Thoracic aorta (tissue), 2 donors: ENCODE measurements around the gene NEU2. TPM values are rescaled to one million over a fixed set of nuclear protein-coding genes. Genes with fewer than 3 reads are reported as not detected.

Experiments used
- ATAC-seq: fragments of 150-250 bp; one replicate; pipeline ENCODE4 v1.8.0; 2017; ENCODE audit warnings: low read depth; ENCODE audit not compliant: insufficient number of reproducible peaks, low FRiP score
- DNase-seq: peaks from one replicate; pipeline ENCODE4 v3.0.0-alpha.2; 2020; ENCODE audit warnings: low spot score
- H3K27ac ChIP-seq, 2 donors: fragments of 200-600 bp; sonication (generic); 1 replicate in 1 of 2; 2 replicates in 1 of 2; pipeline ENCODE4 v1.5.1; 2016; ENCODE audit warnings: mild to moderate bottlenecking in 2 of 2, moderate library complexity in 2 of 2
- H3K27me3 ChIP-seq: fragments of 200-600 bp; sonication (generic); replicated peaks from 2 replicates; pipeline ENCODE4 v1.6.0; 2016; ENCODE audit warnings: mild to moderate bottlenecking; ENCODE audit not compliant: insufficient read depth
- H3K36me3 ChIP-seq: fragments of 200-600 bp; sonication (generic); one replicate; pipeline ENCODE4 v1.5.1; 2016
- H3K4me1 ChIP-seq, 2 donors: fragments of 200-600 bp; sonication (generic); 1 replicate in 1 of 2; 2 replicates in 1 of 2; pipeline versions ENCODE4 v1.5.1 to v1.6.0; 2016; ENCODE audit warnings: low read depth in 2 of 2, mild to moderate bottlenecking in 1 of 2; ENCODE audit not compliant: control insufficient read depth in 1 of 2
- H3K4me3 ChIP-seq: fragments of 200-600 bp; sonication (generic); 2 replicates; pipeline ENCODE4 v1.5.1; 2016; ENCODE audit warnings: mild to moderate bottlenecking
- H3K9me3 ChIP-seq: fragments of 200-600 bp; sonication (generic); 2 replicates; pipeline ENCODE4 v1.5.1; 2016
- total RNA-seq, 2 donors: library from RNA; depleted of rRNA; stranded (reverse); fragments of >200 nt; gene quantifications; one replicate each; pipeline versions ENCODE4 v1.1.0 to v1.2.3, GENCODE V29; 2016
- TF ChIP-seq, protein P1 (sequence below): fragments of 200-600 bp; sonication (generic); IDR thresholded peaks from one replicate; pipeline ENCODE4 v1.5.1; 2019; ENCODE audit warnings: antibody characterized with exemption

NEU2 gene
- total RNA-seq, 2 donors from 2014 or later: not detected

DNA sequence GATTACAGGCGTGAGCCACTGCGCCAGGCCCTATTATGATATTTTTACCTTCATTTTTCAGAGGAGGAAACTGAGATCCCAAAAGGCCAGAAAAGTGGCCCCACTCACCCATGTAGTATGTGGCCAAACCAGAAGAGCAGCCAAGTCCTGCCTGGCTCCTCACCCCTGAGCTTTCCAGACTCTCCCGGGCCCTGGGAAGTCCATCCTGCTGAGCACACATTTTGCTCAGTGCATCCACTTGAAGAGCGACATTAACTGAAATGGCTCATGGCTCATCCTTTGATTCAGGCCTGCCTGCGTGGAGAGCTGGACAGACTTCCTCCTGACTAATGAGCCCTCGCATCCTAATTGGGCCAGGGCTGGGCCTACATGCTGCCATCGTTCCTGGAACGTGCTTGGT, 9.9 kb upstream of the NEU2 start:
- no peaks in the 10 kb centered on the region for H3K27me3 ChIP-seq
- H3K36me3 ChIP-seq: no peaks in the 10 kb centered on the region
- TF ChIP-seq, protein P1, sequence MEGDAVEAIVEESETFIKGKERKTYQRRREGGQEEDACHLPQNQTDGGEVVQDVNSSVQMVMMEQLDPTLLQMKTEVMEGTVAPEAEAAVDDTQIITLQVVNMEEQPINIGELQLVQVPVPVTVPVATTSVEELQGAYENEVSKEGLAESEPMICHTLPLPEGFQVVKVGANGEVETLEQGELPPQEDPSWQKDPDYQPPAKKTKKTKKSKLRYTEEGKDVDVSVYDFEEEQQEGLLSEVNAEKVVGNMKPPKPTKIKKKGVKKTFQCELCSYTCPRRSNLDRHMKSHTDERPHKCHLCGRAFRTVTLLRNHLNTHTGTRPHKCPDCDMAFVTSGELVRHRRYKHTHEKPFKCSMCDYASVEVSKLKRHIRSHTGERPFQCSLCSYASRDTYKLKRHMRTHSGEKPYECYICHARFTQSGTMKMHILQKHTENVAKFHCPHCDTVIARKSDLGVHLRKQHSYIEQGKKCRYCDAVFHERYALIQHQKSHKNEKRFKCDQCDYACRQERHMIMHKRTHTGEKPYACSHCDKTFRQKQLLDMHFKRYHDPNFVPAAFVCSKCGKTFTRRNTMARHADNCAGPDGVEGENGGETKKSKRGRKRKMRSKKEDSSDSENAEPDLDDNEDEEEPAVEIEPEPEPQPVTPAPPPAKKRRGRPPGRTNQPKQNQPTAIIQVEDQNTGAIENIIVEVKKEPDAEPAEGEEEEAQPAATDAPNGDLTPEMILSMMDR: no peak
- H3K27ac ChIP-seq: no peak overlapping the region
- no peak for ATAC-seq
- no peaks in the 10 kb centered on the region for H3K9me3 ChIP-seq
- no peak for DNase-seq
- no peak overlapping the region for H3K4me3 ChIP-seq
- peaks cover 3 to 14% of the 10 kb centered on the region in 2 donors for H3K4me1 ChIP-seq

DNA sequence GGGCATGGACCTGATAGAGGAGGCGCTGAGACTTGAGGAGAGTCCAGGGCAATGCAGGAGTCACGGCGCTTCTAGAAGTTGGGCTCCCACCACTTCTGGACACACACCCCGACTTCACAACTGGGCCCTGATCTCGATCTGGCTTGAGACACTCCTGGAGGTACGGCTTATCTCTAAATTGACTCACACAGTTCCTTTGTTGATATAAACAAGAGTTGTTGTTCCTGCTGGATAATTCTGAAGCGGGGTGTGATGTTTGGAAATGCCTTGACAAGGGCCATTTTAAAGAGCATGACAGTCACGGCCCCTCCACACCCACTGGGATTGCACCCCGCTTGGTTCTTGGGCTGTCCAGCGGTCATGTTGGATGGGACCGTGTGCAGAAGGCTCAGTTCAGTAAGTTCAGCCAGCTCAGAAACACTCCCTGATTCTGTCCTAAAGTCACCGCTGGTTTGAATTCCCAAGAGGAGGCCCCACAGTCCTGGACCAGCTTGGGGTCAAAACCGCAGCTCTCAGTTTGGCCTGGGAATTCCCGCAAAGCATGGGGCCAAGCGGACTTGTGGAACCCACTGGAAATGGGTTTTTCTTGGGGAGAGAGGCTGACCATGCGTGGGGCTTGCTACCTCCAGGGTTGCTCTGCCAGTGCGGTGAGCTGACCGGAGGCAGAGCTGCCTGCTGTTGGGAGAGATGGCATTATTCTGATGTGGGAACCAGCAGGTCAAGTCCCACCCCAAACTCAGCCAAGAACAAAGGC, 9.3 kb upstream of the NEU2 start:
- H3K36me3 ChIP-seq: no peaks in the 10 kb centered on the region
- ATAC-seq: no peak
- peaks cover 3 to 14% of the 10 kb centered on the region in 2 donors for H3K4me1 ChIP-seq
- no peaks in the 10 kb centered on the region for H3K9me3 ChIP-seq
- H3K27ac ChIP-seq: no peak overlapping the region
- DNase-seq: no peak
- TF ChIP-seq, protein P1: no peak
- no peak overlapping the region for H3K4me3 ChIP-seq
- H3K27me3 ChIP-seq: no peaks in the 10 kb centered on the region

DNA sequence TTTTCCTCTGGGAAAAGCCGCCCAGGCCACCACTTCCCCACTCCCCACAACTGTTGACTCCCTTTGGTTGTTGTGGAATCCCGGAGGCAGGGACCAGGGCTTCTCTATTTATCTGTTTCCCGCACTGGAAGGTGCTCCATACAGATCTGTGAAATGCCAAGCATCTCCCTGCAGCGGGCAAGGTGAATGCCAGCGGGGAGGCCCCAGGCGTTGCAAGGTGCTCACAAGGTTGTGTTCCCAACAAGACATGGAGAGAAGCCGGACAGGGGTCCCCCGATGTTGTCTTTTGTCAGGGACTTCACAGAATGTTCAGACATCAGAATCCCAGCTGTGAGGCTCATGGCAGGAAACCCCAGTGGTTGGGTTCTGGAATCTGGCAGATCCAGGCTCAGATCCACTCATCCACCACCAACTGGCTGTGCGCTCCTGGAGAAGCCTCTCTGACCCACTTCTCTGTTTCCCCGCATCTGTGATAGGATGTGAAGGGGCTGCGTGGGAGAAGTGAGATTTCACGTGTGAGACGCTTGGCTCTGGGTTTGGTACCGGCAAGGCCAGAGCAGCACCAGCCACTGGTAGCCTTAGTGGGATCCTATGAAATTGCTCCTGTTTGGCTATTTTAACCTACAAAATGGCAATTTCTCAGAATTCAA, 8.6 kb upstream of the NEU2 start:
- H3K4me1 ChIP-seq: peaks cover 3 to 14% of the 10 kb centered on the region in 2 donors
- no peak overlapping the region for H3K4me3 ChIP-seq
- no peak for DNase-seq
- H3K9me3 ChIP-seq: no peaks in the 10 kb centered on the region
- no peak overlapping the region for H3K27ac ChIP-seq
- no peaks in the 10 kb centered on the region for H3K27me3 ChIP-seq
- no peaks in the 10 kb centered on the region for H3K36me3 ChIP-seq
- TF ChIP-seq, protein P1: no peak
- no peak for ATAC-seq

DNA sequence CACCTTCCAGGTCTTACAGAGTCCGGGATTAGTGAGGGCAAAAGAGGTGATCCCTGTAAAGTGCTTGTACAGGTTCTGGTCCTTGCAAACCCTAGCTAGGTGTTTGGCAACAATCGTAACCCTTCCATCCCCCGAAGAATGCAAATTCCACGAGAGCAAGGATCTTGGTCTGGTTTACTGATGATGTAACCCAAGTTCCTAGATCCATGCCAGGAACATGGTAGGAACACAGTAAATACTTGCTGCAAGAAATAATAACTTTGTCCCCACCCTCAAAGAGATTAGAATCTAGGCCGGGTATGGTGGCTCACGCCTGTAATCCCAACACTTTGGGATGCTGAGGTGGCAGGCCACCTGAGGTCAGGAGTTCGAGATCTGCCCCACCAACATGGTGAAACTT, 6.8 kb upstream of the NEU2 start:
- H3K27me3 ChIP-seq: no peaks in the 10 kb centered on the region
- ATAC-seq: no peak
- H3K4me1 ChIP-seq: peaks cover 3 to 14% of the 10 kb centered on the region in 2 donors
- no peak for DNase-seq
- H3K9me3 ChIP-seq: no peaks in the 10 kb centered on the region
- H3K36me3 ChIP-seq: no peaks in the 10 kb centered on the region
- no peak overlapping the region for H3K4me3 ChIP-seq
- TF ChIP-seq, protein P1: no peak
- H3K27ac ChIP-seq: no peak overlapping the region

DNA sequence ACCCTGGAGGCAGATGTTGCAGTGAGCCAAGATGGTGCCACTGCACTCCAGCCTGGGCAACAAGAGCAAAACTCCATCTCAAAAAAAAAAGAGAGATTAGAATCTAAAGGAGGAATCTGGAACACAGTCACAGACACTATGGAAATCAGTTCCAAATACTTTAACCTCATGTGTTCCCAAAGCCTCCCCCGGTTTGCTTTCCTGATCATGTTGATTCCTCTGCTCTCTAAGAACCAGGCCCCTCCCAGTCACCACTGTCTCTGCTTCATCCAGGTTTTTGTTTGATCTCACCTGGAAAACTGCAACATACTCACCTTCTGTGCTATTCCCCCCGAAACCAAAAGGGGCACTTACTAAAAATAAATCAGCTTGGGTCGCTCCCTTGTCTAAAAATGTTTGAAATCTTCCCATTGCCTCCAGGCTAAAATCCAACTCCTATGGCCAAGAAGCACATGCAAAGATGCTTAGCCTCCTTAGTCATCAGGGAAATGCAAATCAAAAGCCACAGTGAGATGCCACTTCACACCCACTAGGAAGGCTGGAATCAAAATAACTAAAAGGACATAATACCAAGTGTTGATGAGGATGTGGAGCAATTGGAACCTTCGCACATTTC, 6.2 kb upstream of the NEU2 start:
- TF ChIP-seq, protein P1: no peak
- no peak for DNase-seq
- H3K4me1 ChIP-seq: peaks cover 3 to 14% of the 10 kb centered on the region in 2 donors
- no peak for ATAC-seq
- no peaks in the 10 kb centered on the region for H3K9me3 ChIP-seq
- no peak overlapping the region for H3K4me3 ChIP-seq
- H3K36me3 ChIP-seq: no peaks in the 10 kb centered on the region
- H3K27me3 ChIP-seq: no peaks in the 10 kb centered on the region
- no peak overlapping the region for H3K27ac ChIP-seq
